Measurements from ENCODE around the gene MED23. TPM values are rescaled to one million over a fixed set of nuclear protein-coding genes. Genes with fewer than 3 reads are reported as not detected.

The MED23 gene
- total RNA-seq, 1 experiment from 2014 or later = 19.1 TPM

GRCh38 chr6:131588643-131589042 is 39.4 kb downstream of the MED23 start:
- H3K9me3 Mint-ChIP-seq (ENCODE audit: unreplicated experiment) = no peaks in the 10 kb centered on the region
- H3K4me1 Mint-ChIP-seq (ENCODE audit: low read depth, unreplicated experiment) = no peaks in the 10 kb centered on the region
- intact Hi-C loops (cut with micrococcal nuclease; ENCODE audit: unreplicated experiment) = no loop called here
- Histone ChIP-seq H3K4me1 (no peaks in the 10 kb centered on the region), H3K4me3 (ENCODE audit: low read depth, low read length) (no peak overlapping the region), H3K27me3 (replicated peaks; ENCODE audit: control insufficient read depth, insufficient read depth, low read length) (no peaks in the 10 kb centered on the region), H3K36me3 (ENCODE audit: control insufficient read depth, insufficient read depth, low read length) (no peaks in the 10 kb centered on the region; the same call in none of the 2 replicates), H3K9me3 (no peaks in the 10 kb centered on the region)
- POLR2A ChIA-PET = no interaction called here
- DNase-seq = no peak
- H3K27me3 Mint-ChIP-seq (ENCODE audit: insufficient read depth, unreplicated experiment) = no peaks in the 10 kb centered on the region
- no peak overlapping the region for H3K4me3 Mint-ChIP-seq (ENCODE audit: unreplicated experiment)
- no TSS peak for BruUV-seq (replicated peaks)
- no peak for TF ChIP-seq CTCF (IDR thresholded peaks at IDR 0.05; ENCODE audit: insufficient read depth in 1 of 2, low read depth in 1 of 2, low read length in 1 of 2, severe bottlenecking in 1 of 2, unreplicated experiment in 1 of 2)
- no peak overlapping the region for H3K27ac Mint-ChIP-seq (ENCODE audit: unreplicated experiment)
- peaks cover 18% of the 10 kb centered on the region for H3K36me3 Mint-ChIP-seq (ENCODE audit: insufficient read depth, unreplicated experiment)
- CTCF ChIA-PET = no interaction called here

- H3K27ac Mint-ChIP-seq (ENCODE audit: unreplicated experiment) = no peak overlapping the region
- ChIA-PET CTCF (no interaction called here), POLR2A (no interaction called here)
- no peak overlapping the region for H3K4me3 ChIP-seq (ENCODE audit: low read depth, low read length)
- no peak overlapping the region for H3K4me3 Mint-ChIP-seq (ENCODE audit: unreplicated experiment)
- BruUV-seq (replicated peaks) = no TSS peak
- H3K9me3 Mint-ChIP-seq (ENCODE audit: unreplicated experiment) = no peaks in the 10 kb centered on the region
- intact Hi-C loops (cut with micrococcal nuclease; ENCODE audit: unreplicated experiment) = no loop called here
- TF ChIP-seq CTCF (IDR thresholded peaks at IDR 0.05; ENCODE audit: insufficient read depth in 1 of 2, low read depth in 1 of 2, low read length in 1 of 2, severe bottlenecking in 1 of 2, unreplicated experiment in 1 of 2) = no peak
- no peaks in the 10 kb centered on the region; the same call in none of the 2 replicates for H3K36me3 ChIP-seq (ENCODE audit: control insufficient read depth, insufficient read depth, low read length)
- H3K27me3 ChIP-seq (replicated peaks; ENCODE audit: control insufficient read depth, insufficient read depth, low read length) = no peaks in the 10 kb centered on the region
- no peaks in the 10 kb centered on the region for H3K27me3 Mint-ChIP-seq (ENCODE audit: insufficient read depth, unreplicated experiment)
- no peaks in the 10 kb centered on the region for H3K9me3 ChIP-seq
- DNase-seq = no peak
- no peaks in the 10 kb centered on the region for H3K4me1 Mint-ChIP-seq (ENCODE audit: low read depth, unreplicated experiment)
- peaks cover 18% of the 10 kb centered on the region for H3K36me3 Mint-ChIP-seq (ENCODE audit: insufficient read depth, unreplicated experiment)
- no peaks in the 10 kb centered on the region for H3K4me1 ChIP-seq
Observed at GRCh38 chr6:131587909-131588308, 40.1 kb downstream of the MED23 start.

- Histone ChIP-seq H3K4me3 (ENCODE audit: low read depth, low read length) (no peak overlapping the region), H3K27me3 (replicated peaks; ENCODE audit: control insufficient read depth, insufficient read depth, low read length) (no peaks in the 10 kb centered on the region), H3K9me3 (no peaks in the 10 kb centered on the region), H3K36me3 (ENCODE audit: control insufficient read depth, insufficient read depth, low read length) (no peaks in the 10 kb centered on the region; the same call in none of the 2 replicates), H3K4me1 (no peaks in the 10 kb centered on the region)
- Mint-ChIP-seq H3K4me1 (ENCODE audit: low read depth, unreplicated experiment) (no peaks in the 10 kb centered on the region), H3K36me3 (ENCODE audit: insufficient read depth, unreplicated experiment) (peaks cover 18% of the 10 kb centered on the region), H3K27me3 (ENCODE audit: insufficient read depth, unreplicated experiment) (no peaks in the 10 kb centered on the region), H3K27ac (ENCODE audit: unreplicated experiment) (no peak overlapping the region), H3K4me3 (ENCODE audit: unreplicated experiment) (no peak overlapping the region), H3K9me3 (ENCODE audit: unreplicated experiment) (no peaks in the 10 kb centered on the region)
- intact Hi-C loops (cut with micrococcal nuclease; ENCODE audit: unreplicated experiment) = no loop called here
- ChIA-PET POLR2A (no interaction called here), CTCF (interaction anchor here (1.1 kb wide), 1 partner anchor 41 kb away, joined by 3 read pairs; the partner anchor contains the start of gene MED23)
- TF ChIP-seq CTCF (IDR thresholded peaks at IDR 0.05; ENCODE audit: insufficient read depth in 1 of 2, low read depth in 1 of 2, low read length in 1 of 2, severe bottlenecking in 1 of 2, unreplicated experiment in 1 of 2) = no peak
- no peak for DNase-seq
- no TSS peak for BruUV-seq (replicated peaks)
Observed at GRCh38 chr6:131586543-131586942, 41.5 kb downstream of the MED23 start.
